Suprapubic skin (tissue), 4 donors: ENCODE results near the gene DHX34. TPM values are rescaled to one million over a fixed set of nuclear protein-coding genes. Genes with fewer than 3 reads are reported as not detected.
"Not testable (repeated sequence)": the region's sequence is repeated elsewhere in the genome, so short reads cannot be mapped to it uniquely, and the experiment has no call there.

Experiments used
- DNase-seq, 2 donors: peaks; one replicate each; pipeline ENCODE4 v3.0.0-alpha.2; 2019; ENCODE audit warnings: low spot score in 2 of 2
- H3K27ac ChIP-seq: fragments of 200-600 bp; sonication (generic); one replicate; pipeline ENCODE4 v1.5.1; 2019
- H3K27me3 ChIP-seq: fragments of 200-600 bp; sonication (generic); one replicate; pipeline ENCODE4 v1.5.1; 2019
- H3K36me3 ChIP-seq: fragments of 200-600 bp; sonication (generic); one replicate; pipeline ENCODE4 v1.5.1; 2019
- H3K4me1 ChIP-seq: fragments of 200-600 bp; sonication (generic); one replicate; pipeline ENCODE4 v1.5.1; 2019
- H3K4me3 ChIP-seq: fragments of 200-600 bp; sonication (generic); one replicate; pipeline ENCODE4 v1.5.1; 2019; ENCODE audit warnings: mild to moderate bottlenecking
- H3K9me3 ChIP-seq: fragments of 200-600 bp; sonication (generic); one replicate; pipeline ENCODE4 v1.5.1; 2019
- EP300 ChIP-seq: sonication (generic); formaldehyde crosslinking; IDR thresholded peaks from one replicate; pipeline ENCODE4 v1.6.1; 2017; ENCODE audit warnings: antibody characterized with exemption
- POLR2A ChIP-seq, 2 donors: fragments of 450-650 bp; IDR thresholded peaks; one replicate each; pipeline ENCODE4 v1.6.1; 2017; ENCODE audit warnings: antibody characterized with exemption in 2 of 2, mild to moderate bottlenecking in 2 of 2, moderate library complexity in 2 of 2
- POLR2AphosphoS5 ChIP-seq, 3 donors: sonication (generic); formaldehyde crosslinking; IDR thresholded peaks; one replicate each; pipeline ENCODE4 v1.6.1; 2017; ENCODE audit warnings: antibody characterized with exemption in 3 of 3
- WGBS: methylation state at CpG from one replicate; pipeline ENCODE4 v1.1.5; 2018; 5-methylcytosine and 5-hydroxymethylcytosine counted together
- total RNA-seq, 4 donors: library from RNA; depleted of rRNA; stranded (reverse); fragments of >200 nt; gene quantifications; one replicate each; pipeline ENCODE4 v1.1.0, GENCODE V29; 2016
- TF ChIP-seq, protein P1 (sequence below), 2 donors: fragments of 200-600 bp in 1 of 2; fragments of 450-650 bp in 1 of 2; sonication (generic) in 1 of 2; IDR thresholded peaks; one replicate each; pipeline ENCODE4 v1.5.1; 2016 to 2019; ENCODE audit warnings: antibody characterized with exemption in 2 of 2, mild to moderate bottlenecking in 1 of 2, moderate library complexity in 1 of 2

Gene DHX34
- total RNA-seq, 4 donors from 2014 or later: 21.6 to 32.2 (median 25.3) TPM

DNA sequence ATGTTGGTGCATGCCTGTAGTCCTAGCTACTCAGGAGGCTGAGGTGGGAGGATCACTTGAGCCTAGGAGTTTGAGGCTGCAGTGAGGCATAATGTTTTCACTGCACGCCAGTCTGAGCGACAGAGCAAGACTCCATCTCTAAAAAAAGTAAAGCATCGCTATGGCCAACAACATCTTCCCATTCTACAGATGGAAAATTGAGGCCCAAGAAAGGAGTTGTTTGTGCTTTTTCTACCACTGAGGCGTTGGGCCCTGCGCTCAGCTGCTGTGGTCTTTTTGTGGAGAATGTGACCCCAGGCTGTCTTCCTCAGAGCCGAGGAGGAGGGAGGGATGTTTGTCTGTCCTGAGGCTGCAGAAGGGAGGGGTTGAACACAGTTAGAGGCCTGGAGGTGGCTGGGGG is 17.6 kb upstream of the DHX34 start:
- H3K4me1 ChIP-seq: peaks cover 18% of the 10 kb centered on the region
- 80% methylated on average over 6 of the region's 6 CpGs for WGBS
- no peaks in the 10 kb centered on the region for H3K36me3 ChIP-seq
- TF ChIP-seq, protein P1, sequence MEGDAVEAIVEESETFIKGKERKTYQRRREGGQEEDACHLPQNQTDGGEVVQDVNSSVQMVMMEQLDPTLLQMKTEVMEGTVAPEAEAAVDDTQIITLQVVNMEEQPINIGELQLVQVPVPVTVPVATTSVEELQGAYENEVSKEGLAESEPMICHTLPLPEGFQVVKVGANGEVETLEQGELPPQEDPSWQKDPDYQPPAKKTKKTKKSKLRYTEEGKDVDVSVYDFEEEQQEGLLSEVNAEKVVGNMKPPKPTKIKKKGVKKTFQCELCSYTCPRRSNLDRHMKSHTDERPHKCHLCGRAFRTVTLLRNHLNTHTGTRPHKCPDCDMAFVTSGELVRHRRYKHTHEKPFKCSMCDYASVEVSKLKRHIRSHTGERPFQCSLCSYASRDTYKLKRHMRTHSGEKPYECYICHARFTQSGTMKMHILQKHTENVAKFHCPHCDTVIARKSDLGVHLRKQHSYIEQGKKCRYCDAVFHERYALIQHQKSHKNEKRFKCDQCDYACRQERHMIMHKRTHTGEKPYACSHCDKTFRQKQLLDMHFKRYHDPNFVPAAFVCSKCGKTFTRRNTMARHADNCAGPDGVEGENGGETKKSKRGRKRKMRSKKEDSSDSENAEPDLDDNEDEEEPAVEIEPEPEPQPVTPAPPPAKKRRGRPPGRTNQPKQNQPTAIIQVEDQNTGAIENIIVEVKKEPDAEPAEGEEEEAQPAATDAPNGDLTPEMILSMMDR (IDR thresholded peaks at IDR 0.05): no peak
- TF ChIP-seq EP300 (no peak), POLR2AphosphoS5 (IDR thresholded peaks at IDR 0.05) (no peak), POLR2A (IDR thresholded peaks at IDR 0.05) (no peak)
- DNase-seq: no peak
- H3K27me3 ChIP-seq: no peaks in the 10 kb centered on the region
- H3K9me3 ChIP-seq: no peaks in the 10 kb centered on the region
- no peak overlapping the region for H3K27ac ChIP-seq
- H3K4me3 ChIP-seq: peak overlapping the region; percentile 30

DNA sequence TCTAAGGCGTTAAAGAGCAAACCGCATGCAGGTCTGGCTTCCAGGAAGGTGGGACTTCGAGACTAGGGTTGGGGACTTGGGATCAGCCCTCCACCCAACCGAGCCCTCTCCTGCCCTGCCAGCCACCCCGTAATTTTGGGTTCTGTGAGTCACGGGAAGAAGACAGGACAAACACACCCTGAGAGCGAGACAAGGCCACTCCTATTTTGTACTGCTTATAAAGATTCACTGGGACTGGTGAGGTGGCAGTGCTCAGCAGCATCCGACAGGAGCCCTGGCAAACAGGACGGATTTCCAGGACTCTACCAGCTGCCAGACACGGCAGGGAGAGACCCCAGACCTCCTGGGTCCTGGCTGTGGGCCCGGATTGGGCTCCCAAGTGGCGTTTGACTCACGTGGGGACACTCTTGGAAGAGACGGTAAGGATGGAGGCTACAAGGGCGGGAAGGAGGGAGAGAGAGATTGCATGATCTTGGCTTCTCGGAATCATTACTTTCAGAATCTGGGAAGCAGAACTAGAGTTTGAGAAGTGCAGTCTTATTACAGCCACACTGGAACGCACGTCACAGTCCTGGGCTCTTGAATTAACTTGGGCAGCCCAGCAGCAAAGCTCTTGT is 17.1 kb upstream of the DHX34 start, which contains the start of gene C5AR2:
C5AR2 (plus strand) TSS at position 245 of the 617 bp plus-strand sequence. CDS start 8,625 bp downstream, outside the sequence.
- WGBS: 47% methylated on average over 18 of the region's 18 CpGs
- Histone ChIP-seq H3K27ac (peak within 1 kb of the TSS; percentile 56), H3K4me3 (peak within 1 kb of the TSS; percentile 30)

DNA sequence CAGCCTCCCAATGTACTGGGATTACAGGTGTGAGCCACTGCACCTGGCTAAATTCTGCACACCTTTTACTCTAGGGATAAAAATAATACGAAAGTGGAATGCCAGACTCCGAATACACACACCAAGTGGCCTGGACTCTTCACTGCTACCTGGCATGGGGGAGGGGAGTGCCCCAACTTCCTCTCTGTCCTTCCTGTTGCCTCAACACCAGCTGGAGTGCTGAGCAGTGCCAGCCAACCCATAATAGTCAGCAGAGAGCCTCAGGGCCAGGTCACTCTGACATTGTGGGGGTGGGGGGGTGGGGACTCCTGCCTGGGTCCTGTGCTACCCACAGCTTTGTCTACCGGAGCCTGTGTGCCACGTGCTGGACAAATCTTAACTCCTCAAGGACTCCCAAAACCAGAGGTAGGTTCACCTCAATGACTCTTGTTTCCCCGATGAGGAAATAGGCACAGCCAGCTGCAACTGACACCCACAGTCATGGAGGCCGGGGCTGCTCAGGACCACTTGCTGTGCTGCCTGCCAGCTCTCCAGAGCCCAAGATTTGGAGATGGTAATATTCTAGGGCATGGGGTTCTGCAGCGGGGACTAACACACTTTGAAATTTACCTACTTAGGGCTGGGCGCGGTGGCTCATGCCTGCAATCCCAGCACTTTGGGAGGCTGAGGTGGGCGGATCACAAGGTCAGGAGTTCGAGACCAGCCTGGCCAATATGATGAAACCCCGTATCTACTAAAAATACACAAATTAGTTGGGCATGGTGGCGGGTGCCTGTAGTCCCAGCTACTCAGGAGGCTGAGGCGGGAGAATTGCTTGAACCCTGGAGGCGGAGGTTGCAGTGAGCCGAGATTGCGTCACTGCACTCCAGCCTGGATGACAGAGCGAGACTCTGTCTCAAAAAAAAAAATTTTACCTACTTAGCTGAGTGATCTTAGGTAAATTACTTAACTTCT is 12.1 kb upstream of the DHX34 start:
- H3K36me3 ChIP-seq, H3K9me3 ChIP-seq, H3K27me3 ChIP-seq, DNase-seq, H3K27ac ChIP-seq: not testable (repeated sequence)
- H3K4me1 ChIP-seq: peaks cover 20% of the 10 kb centered on the region
- 75% methylated on average over 16 of the region's 18 CpGs for WGBS
- H3K4me3 ChIP-seq: peak overlapping the region; percentile 5

More for the DNA sequence above, 17.1 kb upstream of the DHX34 start, which contains the start of gene C5AR2:
- TF ChIP-seq POLR2A (IDR thresholded peaks at IDR 0.05) (peak in 1 of 2 donors; percentile 29), POLR2AphosphoS5 (IDR thresholded peaks at IDR 0.05) (peak in 1 of 3 donors; percentile 21), EP300 (no peak)
- TF ChIP-seq, protein P1 (IDR thresholded peaks at IDR 0.05): no peak
- H3K27me3 ChIP-seq: no peaks in the 10 kb centered on the region
- no peaks in the 10 kb centered on the region for H3K36me3 ChIP-seq
- H3K4me1 ChIP-seq: peaks cover 23% of the 10 kb centered on the region
- DNase-seq: peak in 1 of 2 donors; percentile 65
- H3K9me3 ChIP-seq: no peaks in the 10 kb centered on the region

DNA sequence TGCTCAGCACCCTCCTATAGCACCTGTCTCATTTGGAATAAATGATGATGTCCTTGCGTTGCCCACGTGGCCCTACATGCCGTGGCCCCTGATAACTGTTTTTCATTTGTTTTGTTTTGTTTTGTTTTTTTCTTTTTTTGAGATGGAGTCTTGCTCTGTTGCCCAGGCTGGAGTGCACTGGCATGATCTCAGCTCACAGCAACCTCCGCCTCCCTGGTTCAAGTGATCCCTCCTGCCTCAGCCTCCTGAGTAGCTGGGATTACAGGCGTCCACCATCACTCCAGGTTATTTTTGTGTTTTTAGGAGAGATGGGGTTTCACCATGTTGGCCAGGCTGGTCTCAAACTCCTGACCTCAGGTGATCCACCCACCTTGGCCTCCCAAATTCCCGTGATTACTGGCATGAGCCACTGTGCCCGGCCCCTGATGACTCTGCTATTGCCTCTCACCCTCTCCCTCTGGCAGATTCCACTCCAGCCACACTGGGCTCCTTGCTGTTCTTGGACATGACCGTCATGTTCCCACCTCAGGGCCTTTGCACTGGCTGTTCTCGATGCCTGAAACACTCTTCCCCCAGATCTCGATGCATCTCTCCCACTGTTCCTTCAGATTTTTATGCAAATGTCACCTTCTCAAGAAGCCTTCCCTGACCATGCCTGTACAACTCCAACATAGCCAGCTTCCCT is 9.8 kb upstream of the DHX34 start:
- 83% methylated on average over 10 of the region's 10 CpGs for WGBS
- Histone ChIP-seq H3K9me3 (no peaks in the 10 kb centered on the region), H3K4me3 (no peak overlapping the region), H3K4me1 (peaks cover 15% of the 10 kb centered on the region), H3K27me3 (no peaks in the 10 kb centered on the region), H3K27ac (no peak overlapping the region), H3K36me3 (peaks cover 7% of the 10 kb centered on the region)
- no peak for DNase-seq
- TF ChIP-seq, protein P1 (IDR thresholded peaks at IDR 0.05): no peak
- TF ChIP-seq POLR2A (IDR thresholded peaks at IDR 0.05) (no peak), EP300 (no peak), POLR2AphosphoS5 (IDR thresholded peaks at IDR 0.05) (no peak)

DNA sequence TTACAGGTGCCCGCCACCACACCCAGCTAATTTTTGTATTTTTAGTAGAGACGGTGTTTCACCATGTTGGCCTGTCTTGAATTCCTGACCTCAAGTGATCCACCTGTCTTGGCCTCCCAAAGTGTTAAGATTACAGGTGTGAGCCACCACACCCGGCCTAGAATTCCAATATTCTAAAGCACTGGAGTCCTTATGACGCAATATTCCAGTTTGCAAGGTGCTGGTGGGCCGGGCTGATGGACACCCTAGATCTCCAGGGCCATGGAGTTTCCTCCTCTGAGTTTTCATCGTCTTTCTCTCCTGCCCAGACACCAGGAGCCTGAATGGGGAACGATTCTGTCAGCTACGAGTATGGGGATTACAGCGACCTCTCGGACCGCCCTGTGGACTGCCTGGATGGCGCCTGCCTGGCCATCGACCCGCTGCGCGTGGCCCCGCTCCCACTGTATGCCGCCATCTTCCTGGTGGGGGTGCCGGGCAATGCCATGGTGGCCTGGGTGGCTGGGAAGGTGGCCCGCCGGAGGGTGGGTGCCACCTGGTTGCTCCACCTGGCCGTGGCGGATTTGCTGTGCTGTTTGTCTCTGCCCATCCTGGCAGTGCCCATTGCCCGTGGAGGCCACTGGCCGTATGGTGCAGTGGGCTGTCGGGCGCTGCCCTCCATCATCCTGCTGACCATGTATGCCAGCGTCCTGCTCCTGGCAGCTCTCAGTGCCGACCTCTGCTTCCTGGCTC is 8.5 kb upstream of the DHX34 start:
- no peak for DNase-seq
- Histone ChIP-seq H3K27ac (no peak overlapping the region), H3K9me3 (no peaks in the 10 kb centered on the region), H3K27me3 (no peaks in the 10 kb centered on the region), H3K4me3 (no peak overlapping the region), H3K4me1 (peaks cover 10% of the 10 kb centered on the region), H3K36me3 (peaks cover 7% of the 10 kb centered on the region)
- 95% methylated on average over 10 of the region's 29 CpGs for WGBS
- TF ChIP-seq POLR2A (IDR thresholded peaks at IDR 0.05): no peak
- TF ChIP-seq EP300: no peak
- no peak for TF ChIP-seq POLR2AphosphoS5 (IDR thresholded peaks at IDR 0.05)
- TF ChIP-seq, protein P1 (IDR thresholded peaks at IDR 0.05): no peak
